Inflammatory macrophage treated with lipopolysaccharide for 4 hours (primary cell): ENCODE data around the gene SLC39A1.
"Not testable (repeated sequence)": the region's sequence is repeated elsewhere in the genome, so short reads cannot be mapped to it uniquely, and the experiment has no call there.

Experiments
- DNase-seq: peaks from one replicate; pipeline ENCODE4 v3.0.0-alpha.2; 2020

Gene SLC39A1

DNA sequence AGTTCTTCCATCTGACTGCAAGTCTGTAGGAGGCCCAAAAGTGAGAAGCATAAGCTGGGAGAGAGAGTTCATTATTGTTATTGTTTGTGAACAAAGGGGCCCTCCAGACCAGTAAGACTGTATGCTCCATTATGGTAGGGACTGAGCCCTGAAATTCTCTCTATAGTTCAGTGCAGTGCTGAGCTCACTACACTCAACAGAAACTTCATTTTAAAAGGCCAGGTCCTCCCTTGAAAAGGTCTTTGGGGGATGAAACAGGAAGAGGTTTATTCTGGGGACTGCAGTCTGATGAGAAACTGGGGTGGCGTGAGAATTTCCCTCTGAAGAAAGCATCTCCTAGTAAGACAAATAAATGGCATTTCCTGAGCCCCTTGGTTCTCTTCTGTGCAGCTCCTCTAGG lies 35.1 kb downstream of the SLC39A1 start:
- DNase-seq: no peak

DNA sequence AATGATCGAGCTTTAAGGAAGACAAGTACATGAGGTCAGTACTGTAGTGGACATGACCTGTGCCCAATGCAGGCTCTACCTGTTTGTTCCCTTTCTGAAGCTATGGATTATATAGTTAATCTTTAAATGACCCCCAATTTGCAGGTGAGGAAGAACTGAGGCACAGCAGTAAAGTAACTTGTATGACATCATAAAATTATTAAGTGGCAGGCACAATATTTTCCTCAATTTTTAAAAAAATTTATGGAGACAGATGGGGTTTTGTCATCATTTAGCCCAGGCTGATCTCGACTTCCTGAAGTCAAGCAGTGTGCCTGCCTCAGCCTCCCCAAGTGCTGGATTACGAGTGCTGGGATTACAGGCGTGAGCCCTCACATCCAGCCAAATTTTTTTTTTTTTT lies 36.9 kb downstream of the SLC39A1 start:
- DNase-seq: no peak

DNA sequence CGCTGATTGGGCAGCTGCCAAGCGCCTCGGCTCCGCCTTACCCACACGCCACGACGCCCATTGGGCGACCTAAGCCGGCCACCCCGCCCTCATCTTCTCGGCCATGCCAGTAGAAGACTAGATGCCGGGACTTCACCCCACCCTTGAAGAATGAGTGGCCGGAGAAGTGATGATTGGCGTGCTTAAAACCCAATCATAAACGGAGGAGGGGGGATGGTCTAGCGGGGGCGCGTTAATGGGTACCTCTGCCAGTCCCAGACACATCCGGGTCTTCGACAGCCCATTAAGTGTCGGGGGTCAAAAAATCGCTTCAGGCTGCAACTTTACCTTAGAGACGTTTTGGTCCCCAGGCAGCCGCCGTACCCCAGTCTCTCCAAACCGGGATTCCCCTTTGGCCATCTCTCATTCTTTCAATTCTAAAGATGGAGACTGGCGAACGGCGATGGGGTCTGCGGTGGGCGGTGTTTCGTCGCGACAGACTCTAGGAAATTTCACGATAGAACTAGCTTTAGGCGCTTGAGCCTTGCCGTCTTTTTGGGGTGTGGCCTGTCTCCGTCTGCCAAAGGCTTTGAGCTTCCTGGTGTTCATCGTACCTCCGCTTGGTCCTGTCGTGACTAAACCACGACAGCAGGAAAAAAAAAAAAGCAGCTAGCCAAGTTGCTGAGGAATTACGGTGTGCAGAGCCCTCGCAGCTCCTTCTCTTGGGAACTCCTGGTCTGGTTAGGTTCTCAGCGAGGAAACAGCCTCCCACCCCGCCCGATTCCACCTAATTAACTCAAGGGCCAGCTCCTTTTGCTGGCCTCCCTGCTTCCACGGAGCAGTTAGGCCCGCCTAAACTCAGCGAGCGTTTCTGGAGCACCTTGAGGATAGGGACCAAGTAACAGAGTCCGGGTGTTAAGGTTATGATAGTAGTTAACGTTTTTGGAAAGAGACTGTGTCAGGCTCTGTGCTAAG lies 40.1 kb downstream of the SLC39A1 start, which contains the start of gene GATAD2B:
TSS of gene GATAD2B (minus strand) at position 1 of the 954 bp plus-strand sequence. CDS start 94,625 bp downstream, outside the sequence.
- peak; percentile 100 for DNase-seq

DNA sequence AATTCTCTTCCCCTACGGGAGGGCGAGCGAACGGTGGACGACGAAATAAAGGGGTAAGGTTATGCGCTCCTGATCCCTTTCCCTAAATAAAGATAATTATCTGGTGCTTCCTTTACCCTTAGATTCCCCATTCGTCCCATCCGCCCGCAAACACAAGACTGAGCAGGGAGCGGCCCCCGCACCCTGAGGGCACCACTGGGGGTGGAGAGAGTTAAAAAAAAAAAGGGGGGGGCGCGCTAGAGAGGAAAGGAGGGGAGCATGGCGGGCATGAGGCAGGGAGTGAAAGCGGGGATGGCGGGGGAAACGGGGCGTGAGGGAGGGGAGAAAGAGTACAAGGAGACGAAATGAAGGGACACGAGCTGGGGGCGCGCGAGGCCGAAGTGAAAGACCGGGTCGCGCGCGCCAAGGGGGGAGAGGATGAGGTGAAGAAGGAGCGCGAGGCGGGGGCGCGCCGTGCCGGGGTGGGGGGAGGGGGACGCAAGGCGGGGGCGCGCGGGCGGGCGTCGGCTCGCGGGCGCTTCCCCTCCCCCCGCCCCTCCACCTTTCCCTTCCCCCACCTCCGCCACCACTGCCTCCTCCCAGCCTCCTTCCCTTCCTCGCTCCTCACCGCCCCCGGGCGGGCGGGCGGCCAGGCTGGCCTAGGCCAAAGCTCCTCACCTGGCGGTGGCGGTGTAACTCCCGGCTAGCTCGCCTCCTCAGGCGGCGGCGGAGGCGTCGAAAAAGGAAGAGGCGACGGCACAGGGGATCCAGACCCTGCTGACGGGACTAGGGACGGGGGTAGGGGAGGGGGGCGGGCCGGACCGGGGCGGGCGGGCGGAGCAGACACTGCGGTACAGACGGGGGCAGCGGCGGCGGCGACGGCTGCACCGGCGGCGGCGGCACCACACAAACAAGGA lies 41.0 kb downstream of the SLC39A1 start:
- peak; percentile 6 for DNase-seq

DNA sequence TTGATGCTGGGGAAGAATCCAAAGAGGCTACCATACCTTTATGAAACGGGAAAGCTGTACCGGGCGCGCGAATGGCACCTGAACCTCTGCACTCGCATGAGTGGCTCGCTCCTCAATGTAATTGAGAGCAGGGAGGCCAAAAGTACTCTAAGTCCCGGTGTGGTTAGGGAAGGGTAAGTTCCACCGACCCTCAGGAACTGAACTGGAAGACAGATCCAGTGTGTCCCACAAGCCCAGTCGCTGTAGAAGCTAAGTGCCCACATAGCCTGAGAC lies 41.6 kb downstream of the SLC39A1 start:
- DNase-seq: no peak

DNA sequence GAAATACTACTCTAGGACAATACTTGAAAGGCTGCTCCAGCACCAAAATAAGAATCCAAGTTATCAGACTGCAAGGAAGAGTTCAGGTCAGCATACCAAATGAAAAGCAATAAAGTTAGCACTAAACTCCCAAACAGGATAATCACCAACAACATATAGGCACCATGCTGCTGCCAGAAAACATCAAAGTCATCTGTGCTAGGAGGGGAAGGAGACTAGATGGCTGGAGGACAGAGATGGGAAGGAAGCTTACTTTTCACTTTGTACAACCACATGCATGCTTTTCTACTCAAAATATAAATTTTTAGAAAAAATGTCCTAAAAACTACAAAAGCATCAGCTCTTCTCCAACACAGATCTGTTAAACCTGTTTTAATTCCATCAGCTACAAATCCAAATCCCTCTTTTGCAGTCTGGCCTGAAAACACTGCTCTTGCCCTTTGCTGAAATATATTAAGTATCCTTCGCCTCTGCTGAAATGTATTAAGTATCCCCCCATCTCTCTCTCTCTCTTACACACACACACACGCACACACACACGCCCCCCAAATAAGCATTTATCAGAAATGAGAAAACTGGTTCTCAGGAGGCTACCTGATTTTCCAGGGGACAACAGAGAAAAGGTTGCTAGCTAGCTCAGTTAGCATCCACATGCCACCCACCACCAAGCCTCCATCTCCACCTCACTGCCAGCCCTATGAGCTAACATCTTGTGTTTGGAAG lies 42.1 kb downstream of the SLC39A1 start:
- DNase-seq: no peak

DNA sequence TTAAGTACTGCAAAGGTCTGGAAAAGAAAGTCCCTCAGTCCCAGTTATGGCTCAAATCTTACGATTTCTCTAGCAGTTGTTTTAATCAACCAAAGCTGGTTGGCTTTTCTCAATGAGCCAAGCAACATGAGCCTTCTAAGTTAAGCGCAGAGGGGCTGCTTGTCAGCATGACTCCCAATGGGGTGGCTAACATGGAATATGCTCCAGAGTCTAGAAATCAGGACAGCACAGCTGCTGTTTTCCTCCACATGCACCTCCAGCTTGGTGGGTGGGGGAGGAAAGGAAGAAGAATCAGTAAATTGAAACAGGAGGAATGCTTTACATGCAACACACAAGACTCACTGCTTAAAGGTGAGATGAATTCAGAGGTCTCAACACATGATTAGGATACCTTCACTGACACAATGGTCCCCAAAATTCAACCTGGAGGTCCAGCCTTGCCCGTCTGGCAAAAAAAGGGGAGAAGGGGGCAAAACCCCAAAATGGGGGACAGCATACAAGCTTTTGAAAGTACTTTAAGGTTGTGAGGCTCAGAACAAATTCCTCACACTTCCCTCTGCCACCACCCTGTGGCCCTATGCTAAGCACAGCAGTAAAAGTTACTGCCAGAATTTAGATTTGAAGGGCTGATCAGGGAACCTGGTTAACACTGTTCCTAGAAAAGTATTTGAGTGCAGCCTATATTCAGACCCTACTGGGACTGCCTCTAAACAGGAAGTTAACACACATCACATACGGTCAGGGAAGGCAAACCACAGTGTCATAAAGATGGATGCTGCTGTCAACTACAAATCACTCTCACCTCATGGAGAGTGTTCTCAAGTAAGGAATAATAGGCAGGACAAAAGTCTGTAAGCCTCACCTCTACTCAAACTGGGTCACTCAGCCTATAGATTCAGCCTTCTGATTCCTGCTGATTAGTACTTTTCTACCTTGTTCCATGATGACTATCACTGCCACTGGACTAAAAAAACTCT lies 43.2 kb downstream of the SLC39A1 start:
- DNase-seq: peak; percentile 23

DNA sequence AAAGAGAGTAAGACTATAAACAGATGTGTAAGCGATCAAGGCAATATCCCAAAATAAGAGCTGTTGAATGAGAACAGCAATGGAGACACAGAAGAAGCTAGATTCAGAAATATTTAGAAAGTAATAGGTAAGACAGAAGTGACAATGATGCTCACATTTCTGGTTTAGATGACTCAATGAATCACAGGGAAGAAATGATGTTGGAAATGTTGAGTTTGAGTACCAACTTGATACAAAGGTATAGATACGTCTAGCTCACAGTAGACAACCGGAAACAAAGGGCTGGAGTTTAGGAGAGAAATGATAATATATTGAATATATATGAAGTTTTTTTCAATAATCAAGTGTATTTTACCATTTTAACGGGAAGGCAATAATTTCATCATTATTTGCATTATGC lies 47.0 kb downstream of the SLC39A1 start:
- DNase-seq: no peak

DNA sequence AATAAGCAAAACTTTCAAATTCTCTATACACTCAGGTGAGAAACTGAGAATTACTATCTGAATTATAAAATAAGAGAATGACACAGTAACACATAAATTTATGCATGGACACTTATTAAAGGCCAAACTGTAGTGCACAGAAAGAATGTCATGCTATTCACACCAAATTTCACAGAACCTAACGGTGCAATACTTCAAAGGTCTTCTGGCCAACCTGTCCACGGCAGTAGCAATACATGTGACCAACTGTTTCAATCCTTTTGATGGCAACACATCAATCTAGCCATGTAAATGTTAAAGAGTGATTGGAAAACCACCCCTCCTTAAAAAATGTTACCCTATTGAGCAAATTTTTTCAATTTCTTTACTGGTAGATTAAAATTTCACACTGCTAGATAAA lies 51.0 kb downstream of the SLC39A1 start:
- no peak for DNase-seq

DNA sequence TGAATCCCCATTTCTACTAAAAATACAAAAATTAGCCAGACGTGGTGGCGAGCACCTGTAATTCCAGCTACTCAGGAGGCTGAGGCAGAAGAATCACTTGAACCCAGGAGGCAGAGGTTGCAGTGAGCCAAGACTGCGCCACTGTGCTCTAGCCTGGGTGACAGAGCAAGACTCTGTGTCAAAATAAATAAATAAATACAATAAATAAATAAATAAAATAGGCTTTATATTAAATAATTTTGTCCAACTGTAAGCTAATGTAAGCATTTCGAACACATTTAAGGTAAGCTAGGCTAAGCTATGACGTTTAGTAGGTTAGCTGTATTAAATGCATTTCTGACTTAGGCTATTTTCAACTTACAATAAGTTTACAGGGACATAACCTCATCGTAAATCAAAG lies 52.8 kb downstream of the SLC39A1 start:
- not testable (repeated sequence) for DNase-seq
